GM20000 (cell line): ENCODE measurements around the gene RASSF6.
"Not testable (repeated sequence)": the region's sequence is repeated elsewhere in the genome, so short reads cannot be mapped to it uniquely, and the experiment has no call there.

Experiments
- DNase-seq: peaks from one replicate; pipeline ENCODE4 v3.0.0; 2012; ENCODE audit warnings: low spot score
- CTCF ChIP-seq: IDR thresholded peaks from 2 replicates; pipeline ENCODE4 v1.5.1; 2012; ENCODE audit warnings: mild to moderate bottlenecking, control low read depth; ENCODE audit errors: extremely low read depth, missing control alignments

The RASSF6 gene

DNA sequence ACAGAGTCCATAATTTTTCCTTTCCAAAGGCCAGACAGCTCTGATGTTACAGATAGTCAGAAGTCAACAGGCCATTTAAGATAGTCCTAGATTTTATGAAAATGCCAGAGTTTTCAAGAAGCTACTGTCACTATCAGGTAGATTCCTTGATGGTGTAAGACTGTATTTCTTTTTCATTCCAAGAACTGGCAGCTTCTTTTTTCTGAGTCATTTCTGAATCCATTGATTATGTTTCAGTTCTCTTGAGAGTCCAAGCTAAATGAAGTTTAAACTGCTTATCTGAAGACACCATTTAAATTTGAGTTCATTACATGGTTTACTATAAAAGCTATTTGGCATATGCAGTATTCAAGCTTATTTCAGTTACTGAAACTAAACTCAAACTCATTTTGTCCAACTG lies 44.6 kb downstream of the RASSF6 start:
- no peak for DNase-seq
- TF ChIP-seq CTCF, result no peak

DNA sequence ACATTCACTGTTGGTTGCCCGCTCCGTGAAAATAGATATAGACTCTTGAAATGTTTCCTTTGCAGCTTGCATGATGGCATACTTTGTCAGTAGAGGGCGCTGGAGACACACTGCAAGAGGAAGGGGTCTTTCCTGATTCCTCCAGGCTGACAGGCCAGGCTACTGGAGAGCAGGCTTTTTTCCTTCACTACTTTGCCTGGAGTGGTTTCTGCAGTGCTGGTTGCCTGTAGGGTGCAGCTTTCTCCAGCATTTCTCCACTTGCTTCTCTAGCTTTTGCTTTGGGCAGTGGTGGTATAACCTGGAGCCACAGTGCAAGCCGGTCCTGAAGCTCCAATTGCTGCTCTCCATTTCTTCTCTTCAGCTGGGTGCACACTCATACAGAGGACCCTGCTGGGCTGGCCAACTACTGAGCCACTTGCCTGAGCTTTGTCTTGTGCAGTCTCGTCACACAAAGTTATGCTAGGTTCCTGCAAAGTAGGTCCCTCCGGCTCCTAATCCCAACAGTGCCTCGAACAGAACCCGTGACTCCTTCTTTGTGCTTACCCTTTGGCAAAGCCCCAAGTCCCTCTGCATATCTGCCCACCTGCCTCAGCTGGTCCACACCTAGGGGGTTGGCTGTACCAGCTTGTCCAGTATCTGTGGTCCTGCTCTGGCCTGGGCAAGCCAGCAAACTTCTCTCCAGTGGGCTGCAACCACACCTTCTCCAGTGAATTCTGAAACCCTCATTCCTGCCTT lies 46.3 kb downstream of the RASSF6 start:
- peak; percentile 47 for DNase-seq
- TF ChIP-seq CTCF, result peak; percentile 61

- not testable (repeated sequence) for DNase-seq
Observed at GRCh38 chr4:73550865-73551264, 69.4 kb downstream of the RASSF6 start.

DNA sequence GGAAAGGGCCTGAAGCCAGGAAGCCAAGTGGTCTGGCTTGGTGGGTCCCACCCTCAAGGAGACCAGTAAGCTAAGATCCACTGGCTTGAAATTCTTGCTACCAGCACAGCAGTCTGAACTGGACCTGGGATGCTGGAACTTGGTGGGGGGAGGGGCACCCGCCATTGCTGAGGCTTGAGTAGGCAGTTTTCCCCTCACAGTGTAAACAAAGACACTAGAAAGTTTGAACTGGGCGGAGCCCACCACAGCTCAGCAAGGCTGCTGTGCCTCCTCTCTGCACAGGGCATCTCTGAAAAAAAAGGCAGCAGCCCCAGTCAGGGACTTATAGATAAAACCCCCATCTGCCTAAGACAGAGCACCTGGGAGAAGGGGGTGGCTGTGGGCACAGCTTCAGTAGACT lies 75.6 kb downstream of the RASSF6 start:
- DNase-seq, result no peak
- TF ChIP-seq CTCF, result no peak

DNA sequence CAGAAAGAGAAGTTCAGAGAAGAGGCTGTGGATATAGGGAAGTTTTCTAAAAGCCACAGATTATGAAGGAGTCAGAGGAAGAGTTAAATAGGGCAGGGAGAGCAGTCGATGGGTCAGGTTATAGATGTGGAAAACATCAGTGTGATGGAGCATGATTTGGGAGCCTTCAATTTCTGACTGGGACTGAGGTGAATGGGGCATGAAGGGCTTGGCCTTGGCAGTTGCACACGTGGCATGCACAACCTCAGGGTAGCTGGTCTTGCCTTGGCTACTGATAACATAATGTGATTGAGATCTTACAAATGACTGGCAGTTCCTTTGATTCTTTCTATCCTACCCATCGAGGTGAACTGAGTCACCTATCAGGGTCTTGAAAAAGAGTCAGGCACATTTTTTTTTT lies 79.0 kb downstream of the RASSF6 start:
- TF ChIP-seq CTCF, result no peak
- no peak for DNase-seq

GRCh38 chr4:73540826-73541225 lies 79.4 kb downstream of the RASSF6 start:
- no peak for TF ChIP-seq CTCF
- no peak for DNase-seq

DNA sequence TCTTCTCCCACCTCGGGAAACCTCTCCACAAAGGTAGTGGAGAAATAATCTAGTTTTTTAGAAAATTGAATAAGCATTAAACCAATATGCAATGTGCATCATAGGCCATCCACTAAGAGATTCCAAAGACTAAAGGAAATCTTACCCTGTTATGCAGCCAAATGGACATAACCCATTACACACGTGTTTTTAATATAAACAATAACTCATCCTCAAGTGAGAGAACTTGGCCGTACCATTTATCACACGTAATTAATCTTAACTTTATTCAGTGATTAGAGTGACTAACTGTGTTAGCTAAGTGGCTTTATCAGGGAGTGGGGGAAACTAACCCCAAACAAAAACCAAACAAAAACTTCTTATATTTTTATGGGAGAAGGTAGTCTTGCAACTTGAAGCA lies 80.8 kb downstream of the RASSF6 start:
- DNase-seq, result no peak
- TF ChIP-seq CTCF, result no peak

GRCh38 chr4:73538162-73538561 lies 82.1 kb downstream of the RASSF6 start:
- peak; percentile 6 for DNase-seq

More at GRCh38 chr4:73538162-73538561, 82.1 kb downstream of the RASSF6 start:
- no peak for TF ChIP-seq CTCF
